HG02938 (cell line): ENCODE results near the gene DENND1A.
A peak's percentile ranks its signal among the peaks of the same experiment; 100 is the strongest.

Experiments used
- ATAC-seq: cut with Tn5 transposase; IDR thresholded peaks from one replicate; pipeline ENCODE4 v1.9.1; 2021; ENCODE audit warnings: mild to moderate bottlenecking, moderate library complexity; ENCODE audit not compliant: unreplicated experiment

Gene DENND1A

DNA sequence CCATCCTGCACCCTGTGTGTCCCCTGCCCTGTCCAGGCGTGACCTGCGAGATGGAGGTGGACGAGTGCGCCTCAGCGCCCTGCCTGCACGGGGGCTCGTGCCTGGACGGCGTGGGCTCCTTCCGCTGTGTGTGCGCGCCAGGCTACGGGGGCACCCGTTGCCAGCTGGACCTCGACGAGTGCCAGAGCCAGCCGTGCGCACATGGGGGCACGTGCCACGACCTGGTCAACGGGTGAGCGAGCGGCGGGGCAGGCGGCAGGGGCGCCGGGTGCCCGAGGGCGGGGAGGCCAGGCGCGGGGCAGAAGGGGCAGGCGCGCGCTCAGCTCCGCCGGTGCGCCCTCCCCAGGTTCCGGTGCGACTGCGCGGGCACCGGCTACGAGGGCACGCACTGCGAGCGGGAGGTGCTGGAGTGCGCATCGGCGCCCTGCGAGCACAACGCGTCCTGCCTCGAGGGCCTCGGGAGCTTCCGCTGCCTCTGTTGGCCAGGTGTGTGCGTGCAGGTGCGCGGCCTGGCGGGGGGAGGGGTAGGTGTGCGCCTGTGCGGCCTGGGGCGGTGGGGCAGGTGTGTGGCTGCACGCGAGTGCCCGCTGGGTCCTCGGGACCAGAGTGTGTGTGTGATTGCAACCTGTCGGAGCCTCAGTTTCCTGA is 563.9 kb downstream of the DENND1A start:
- ATAC-seq: no peak

DNA sequence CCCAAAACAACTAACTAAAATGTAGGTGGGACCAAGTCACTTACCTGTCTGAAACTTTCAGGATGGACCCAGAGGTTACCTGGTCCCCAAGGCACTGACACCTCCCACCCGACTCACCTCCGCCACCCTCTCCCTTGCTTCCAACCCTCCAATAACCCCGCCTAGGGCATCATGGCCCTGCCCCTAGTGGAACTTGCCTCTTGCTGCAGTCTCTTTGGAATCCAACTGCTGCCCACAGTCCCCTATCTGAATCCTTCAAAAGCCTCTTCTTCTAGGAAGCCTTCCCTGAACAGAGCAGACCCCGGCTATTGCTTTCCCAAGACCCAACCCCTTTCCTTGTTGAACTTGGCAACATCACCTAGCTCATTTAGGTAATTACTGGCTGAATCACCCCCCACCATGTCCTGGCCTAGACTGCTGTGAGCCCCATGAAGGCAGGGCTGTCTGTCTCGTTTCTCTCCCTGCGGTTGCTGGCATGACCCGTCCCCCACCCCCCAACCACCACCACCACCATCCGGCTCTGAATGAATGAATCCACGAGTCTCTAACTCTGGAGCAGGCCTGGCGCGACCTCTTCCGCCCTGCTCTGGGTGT is 564.5 kb downstream of the DENND1A start:
- no peak for ATAC-seq

DNA sequence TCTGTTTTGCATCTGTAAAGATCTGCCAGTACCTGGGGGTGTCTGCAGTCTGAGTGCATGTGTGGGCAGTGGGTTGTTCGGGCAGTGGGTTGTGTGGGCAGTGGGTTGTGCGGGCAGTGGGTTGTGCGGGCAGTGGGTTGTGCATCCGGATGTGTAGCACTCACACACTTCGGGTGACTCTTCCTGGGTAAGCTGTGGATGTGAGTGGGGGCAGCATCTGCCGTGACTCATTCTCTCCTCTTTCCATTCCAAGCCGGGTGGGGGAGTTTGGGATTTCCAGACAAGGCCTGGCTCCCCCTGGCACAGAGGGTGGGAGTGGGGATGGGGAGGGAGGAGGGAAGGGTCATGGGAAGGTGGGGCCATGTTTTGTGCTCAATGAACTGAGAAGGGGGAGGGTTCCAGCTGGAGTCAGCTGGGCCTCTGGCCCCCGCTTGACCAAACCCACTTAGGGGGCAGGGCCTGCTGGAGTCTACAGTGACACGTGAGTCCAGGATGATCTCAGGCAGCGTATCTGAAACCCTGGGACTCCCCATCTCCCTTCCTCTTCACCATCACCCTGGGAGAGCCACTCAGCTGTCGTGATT is 565.6 kb downstream of the DENND1A start:
- ATAC-seq: no peak

DNA sequence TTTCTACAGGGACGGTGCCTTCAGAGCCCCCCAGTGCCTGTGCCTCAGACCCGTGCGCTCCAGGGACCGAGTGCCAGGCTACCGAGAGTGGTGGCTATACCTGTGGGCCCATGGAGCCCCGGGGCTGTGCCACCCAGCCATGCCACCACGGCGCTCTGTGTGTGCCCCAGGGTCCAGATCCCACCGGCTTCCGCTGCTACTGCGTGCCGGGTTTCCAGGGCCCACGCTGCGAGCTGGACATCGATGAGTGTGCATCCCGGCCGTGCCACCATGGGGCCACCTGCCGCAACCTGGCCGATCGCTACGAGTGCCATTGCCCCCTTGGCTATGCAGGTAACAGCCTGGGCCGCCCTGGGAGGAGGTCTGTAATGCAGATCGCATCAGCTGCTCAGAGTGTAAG is 567.1 kb downstream of the DENND1A start:
- no peak for ATAC-seq

DNA sequence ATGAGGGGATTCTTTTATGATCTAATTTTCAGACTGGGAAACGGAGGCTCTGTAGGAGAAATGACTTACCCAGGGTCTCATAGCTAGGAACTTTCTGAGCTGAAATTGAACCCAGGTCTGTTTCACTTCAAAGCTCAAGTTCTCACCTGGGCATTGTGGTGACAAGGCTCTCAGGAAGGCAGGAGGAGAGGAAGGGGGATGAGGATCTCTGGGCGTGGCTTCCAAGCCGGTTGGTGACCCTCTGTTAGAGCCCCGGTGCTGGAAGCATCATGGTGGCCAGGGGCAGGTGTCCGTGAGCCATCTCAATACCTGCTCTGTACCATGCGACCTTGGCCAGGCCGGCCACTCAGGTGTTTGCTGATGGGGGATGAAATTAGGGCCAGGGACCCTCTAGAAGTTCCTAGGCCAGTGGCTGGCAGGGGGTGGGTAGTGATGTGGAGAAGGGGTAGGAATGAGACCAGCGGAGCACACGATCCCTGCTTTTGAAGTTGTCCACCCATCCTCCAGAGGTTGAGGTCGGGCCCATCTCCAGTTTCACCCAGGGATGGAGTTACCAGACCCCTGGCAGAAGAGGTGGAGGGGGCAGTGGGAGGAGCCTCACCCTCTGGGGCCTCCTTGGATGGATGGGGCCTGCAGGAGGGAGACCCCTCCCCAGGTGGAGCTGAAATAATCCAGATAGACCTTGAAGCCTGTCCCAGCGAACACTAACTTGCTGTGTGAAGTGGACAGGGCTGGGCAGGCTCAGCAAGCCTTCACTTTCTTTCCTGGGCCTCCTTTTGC is 568.0 kb downstream of the DENND1A start:
- ATAC-seq: no peak

DNA sequence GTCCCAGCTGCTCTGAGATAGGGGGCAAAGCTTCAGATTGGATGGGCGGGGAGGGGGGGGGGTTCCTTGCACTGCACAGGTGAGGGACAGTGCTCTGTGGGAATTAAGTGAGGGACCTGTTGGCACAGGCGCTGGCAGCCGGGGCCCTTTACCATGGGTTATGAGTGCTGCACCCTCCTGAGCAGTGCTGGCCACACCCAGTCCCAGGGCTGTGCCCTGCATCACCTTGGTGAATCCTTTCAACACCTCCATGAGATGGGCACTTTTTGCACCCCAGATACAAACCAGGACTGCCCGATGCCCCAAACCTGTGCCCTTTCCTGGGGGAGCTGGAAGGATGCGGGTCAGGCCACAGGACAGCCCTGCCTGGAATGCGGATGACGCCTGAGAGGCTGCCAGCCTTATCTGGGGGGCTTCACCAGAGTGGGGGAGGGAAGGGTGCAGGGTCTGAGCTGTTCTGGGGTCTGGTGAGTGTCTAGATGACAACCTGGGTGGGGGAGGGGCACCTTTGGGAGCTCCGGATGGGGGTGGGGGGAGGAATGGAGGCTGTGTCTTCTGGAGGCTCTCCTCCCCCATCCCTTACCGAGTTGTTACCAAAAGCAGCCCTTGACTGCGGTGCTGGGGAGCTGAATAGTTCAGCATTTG is 568.7 kb downstream of the DENND1A start:
- no peak for ATAC-seq

DNA sequence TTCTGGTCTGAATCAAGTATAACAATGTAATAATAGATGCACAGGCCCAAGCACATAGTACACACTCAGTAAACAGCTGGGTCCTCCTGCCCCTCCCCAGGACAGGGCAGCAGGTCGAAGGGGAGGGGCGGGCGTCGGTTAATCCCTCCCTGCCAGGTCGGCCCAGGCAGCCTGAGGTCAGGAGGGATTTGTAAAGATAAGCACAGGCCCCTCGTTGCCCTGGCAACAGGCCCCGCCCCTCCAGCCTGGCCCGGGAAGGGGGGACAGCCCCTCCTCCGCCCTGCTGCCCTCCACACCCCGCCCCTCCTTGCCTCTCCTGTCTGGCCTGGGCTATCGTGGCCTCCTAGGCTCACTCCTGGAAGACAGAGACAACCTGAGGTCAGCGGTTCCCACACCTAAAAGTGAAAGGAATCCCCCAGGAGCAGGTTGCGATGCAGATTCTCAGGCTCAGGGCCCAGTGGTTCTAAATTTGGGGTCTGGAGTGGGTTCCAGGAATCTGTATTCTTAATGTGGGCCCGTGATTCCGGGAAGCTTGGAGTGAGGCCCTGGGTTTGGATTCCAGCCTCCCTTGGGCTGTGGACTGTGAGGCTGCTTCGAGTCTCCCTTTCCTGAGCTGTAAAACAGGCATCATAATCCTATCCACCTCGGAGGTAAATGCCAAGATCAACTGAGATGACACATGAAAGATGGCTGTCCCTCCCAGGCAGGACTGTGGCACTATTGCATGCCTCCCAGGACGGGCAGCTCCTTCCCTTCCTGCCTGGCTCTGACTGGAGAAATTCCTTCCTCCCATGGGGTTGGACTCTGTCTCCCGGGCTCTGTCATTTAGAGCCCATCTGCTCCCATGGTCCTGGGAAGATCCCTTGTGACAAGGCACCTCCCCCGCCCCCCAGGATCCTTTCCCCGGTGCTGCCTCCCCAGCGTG is 569.5 kb downstream of the DENND1A start:
- ATAC-seq: no peak

DNA sequence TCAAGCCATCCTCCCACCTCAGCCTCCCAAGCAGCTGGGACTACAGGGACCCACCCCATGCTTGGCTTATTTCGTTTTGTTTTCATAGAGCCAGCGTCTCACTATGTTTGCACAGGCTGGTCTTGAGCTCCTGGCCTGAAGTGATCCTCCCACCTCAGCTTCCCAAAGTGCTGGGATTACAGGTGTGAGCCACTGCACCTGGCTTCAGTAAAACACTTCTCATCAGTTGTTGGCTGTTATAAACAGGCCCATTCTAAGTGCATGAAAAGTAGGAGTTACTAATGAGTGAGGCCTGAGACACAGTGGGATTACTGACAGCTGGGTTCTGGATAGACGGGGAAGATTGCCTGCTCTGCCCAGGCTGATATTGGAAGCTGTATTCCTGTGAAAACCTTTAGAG is 570.4 kb downstream of the DENND1A start:
- no peak for ATAC-seq

DNA sequence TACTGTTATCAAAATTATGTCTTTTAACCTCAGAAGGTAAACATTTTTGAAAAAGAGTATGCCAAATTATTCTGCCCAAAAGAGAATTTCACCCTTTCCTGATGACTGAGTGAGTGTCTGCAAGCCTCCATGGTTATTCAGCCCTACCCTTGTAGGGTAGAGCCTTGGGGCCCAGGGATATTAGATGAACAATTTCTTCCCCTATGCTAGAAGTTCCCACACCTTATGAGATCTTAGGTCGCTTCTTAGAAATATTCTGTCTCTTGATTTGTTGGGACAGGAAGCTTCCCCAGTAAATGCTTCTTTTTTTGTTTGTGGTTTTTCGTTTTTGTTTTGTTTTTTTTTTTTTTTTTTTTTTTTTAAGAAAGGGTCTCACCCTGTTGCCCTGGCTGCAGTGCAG is 570.8 kb downstream of the DENND1A start:
- no peak for ATAC-seq

DNA sequence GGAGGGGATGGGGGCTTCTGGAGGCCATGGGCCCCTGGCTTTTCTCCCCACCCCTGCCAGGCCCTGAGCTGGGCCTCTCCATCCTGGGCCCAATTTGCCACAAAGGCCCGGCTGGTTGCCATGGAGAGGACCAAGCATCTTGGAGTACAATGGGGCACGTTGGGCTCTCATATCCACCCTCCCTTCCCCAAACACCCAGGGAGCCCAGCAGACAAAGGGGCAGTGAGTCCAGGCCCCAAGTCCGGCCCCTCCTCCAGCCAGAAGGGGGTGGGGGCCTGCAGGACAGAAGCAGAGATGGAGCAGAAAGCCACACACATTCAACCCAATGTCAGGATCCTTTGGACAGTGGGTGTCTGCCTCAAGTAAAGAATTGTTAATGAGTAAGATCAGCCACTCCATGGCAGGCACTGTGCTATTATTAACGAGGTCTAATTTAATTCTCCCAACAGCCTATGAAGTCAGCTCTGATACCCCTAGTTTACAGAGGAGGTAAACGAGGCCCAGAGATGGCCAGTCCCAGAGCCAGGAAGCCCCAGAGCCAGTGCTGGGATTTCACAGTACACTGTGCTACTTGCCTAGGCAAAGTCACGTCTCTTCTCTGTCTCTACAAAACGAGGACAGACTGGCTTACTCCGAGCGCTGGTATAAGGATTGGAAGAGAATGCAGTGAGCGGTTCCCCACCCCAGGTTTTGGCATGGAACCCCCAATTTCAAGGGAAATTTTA is 571.6 kb downstream of the DENND1A start:
- no peak for ATAC-seq

DNA sequence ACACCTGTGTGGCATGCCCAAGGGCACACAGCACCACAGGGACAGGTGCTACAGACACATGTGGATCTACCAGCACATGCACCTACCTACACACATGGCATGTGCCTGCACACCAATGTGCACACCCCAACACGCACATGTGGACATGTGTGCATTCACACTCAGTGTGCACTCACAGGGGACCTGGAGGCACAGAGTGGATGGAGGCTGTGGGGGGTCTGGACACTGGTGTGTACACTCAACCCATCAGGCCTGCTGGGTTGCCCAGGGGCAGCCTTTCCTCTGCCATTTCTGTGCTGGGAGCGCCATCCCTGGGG is 572.2 kb downstream of the DENND1A start:
- no peak for ATAC-seq

DNA sequence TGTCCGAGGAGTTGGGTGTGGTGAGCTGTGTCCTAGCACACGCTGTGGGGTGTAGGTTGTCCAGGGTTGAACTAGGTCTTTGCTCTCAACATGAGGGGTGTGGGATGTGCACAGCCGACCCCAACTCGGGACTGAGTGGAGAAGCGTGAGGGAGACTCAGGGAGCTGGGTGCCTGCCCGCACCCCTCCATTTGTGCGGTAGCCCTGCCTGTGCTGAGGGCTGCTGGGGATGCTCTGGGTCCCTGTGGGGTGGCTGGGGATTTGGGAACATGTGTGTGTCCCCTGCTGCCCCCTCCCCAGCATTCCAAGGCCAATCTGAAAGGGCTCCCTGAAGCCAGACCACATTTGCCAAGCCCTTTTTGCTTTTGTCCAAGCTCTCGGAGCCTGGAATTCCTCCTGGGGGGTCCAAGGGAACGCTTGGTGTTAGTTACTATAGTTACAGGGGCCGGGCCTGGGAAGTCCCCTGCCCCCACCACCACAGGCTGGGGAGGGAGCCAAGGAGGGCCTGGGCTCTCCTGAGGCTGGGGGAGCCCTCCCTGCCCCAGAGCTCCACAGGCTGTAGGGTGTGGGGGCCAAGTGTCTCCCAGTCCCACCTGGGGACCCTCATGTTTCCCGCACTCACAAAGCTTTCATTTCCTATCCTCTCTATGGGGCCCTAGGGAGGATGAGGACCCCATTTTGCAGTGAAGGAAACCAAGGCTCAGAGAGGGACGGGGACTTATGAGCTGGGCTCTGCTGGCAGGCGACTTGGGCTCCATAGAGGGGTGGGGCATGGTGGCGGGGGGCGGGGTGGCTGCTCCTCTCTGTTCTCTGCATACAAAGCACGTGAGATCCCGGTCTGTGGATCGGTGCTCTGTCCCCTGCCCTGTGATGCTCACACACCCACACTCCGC is 572.8 kb downstream of the DENND1A start:
- no peak for ATAC-seq

DNA sequence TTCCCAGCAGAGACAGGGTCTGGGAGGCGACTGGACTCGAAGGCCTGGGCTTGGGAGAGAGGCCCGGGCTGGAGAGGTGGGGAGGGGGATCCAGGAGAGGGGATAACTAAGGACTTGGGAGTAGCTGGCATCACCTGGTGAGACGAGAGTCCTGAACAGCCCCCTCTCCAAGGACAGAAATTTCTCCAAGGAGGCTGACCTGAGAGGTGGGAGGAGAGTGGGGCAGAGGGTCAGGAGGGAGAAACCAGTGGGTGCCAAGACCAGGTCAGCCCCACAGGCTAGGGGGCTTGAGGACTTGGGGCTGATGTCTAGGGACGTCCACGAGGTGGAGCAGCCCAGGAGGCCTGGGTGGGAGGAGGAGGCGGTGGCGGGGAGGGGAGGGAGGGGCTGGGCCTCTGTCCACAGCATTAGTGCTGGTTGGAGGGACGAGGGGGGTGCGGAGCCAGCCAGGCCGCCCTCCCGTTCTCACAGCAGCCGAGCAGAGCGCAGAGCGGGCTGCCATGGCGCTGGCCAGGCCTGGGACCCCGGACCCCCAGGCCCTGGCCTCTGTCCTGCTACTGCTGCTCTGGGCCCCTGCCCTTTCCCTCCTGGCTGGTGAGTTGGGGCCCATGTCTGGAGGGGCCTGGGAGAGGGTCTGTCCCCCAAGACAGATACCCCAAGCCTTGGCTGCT is 574.0 kb downstream of the DENND1A start, which contains the start of gene CRB2:
CRB2 (plus strand) TSS at position 437 of the 671 bp plus-strand sequence; CDS start at position 501, 64 bp downstream.
- ATAC-seq: no peak

DNA sequence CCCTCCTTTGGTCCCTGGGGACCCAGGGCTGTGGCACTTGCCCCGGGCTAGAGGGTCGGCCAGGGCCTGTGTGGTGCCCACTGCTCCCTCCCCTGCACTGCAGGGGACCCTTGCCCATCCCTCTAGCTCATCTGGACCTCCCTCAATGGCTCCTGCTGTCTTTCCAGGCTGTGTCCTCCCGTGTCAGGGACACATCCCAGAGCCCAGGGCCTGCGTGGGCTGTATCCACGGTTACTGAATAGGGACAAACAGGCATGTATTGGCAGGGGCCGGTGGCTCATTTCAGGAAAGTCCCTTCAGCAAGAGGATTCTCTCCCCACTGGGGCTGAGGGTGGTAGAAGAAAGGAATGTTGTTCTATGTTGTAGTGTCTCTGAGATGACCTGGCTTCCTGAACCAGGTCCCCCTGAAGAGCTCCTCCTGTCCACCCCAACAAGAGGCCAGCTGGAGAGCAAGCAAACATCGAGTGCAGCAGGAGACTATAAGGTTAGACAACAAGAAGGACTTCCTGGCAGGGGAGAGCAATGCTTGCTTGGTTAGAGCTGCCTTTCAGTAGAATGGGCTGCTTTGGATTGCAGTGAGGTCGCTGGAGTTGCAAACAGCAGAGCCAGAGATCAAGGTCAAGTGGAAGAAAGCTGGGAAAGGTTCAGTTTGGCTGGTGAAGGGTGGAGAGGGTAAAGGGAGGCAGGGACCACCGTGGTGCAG is 575.0 kb downstream of the DENND1A start:
- no peak for ATAC-seq

DNA sequence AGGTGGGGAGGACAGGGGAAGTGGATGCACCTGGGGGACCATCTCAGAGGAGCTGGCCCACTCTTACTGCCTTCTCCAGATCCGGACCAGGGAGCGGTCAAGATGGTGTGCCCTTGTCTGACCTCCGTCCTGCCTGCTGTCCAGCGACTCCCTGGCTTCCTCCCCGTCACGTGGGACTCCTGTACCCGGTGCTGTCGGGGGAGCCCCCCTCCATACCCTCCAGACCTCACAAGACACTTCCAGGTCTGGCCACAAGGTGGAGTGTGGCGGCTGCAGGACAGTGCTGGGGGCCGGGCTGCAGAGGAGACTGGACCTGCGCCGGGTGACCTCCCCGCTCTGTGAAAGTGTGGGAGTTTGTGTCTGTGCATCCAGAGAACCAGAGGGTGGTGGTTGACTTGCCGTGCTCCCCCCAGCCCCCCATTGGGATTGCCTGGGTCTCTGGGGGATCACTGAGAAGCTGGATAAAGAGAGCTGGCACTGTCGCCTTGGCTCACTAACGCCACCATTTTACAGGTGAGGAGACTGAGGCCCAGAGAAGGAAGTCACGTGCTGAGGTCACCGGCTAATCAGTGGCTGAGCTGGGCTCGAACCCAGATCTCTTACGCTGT is 575.8 kb downstream of the DENND1A start:
- ATAC-seq: peak; percentile 63

DNA sequence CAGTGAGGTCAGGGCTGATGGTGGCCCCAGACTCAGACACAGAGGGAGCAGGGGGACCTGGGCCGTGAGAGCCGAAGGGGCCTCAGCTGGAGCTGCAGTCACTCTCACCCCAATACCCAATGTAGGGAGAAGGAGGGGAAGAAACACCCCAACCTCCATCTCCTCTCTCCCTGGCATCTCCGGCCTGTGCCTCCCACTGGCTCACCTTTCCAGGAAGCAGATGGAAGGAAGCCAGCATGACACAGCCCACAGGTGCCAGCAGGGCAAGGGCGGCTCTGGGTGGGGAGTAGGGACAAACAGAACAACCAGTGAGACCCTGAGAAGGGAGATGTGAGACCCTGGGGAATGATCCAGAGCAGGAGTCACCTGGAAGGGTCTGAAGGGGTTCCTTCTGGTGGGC is 576.9 kb downstream of the DENND1A start:
- no peak for ATAC-seq
